ENCODE measurements around the gene MRTFA.

MRTFA gene

DNA sequence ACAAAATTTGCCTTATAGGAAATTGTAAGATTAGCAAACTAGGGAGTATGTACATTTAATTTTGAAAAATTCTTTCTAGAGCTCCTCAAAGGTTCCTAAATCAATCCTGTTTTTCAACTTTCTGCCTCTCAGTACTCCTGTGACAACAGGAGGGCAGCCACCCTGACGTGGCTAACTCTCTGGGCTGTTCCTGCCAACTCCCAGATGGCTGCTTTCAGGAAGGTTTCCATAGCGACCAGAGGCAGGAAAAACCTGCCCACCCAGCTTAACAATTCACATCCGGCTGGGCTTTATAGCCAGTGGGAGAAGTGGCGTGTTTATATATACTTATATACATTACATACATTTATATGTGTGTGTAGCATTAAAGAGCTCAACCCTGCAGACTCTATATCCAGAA lies 239.6 kb downstream of the MRTFA start:
- no peak overlapping the region for H3K27ac ChIP-seq
- H3K9ac ChIP-seq, result no peak overlapping the region
- no peaks in the 10 kb centered on the region for H3K79me2 ChIP-seq
- H3K9me3 ChIP-seq (ENCODE audit: control insufficient read depth, low read length), result no peaks in the 10 kb centered on the region
- TF ChIP-seq, protein P1, sequence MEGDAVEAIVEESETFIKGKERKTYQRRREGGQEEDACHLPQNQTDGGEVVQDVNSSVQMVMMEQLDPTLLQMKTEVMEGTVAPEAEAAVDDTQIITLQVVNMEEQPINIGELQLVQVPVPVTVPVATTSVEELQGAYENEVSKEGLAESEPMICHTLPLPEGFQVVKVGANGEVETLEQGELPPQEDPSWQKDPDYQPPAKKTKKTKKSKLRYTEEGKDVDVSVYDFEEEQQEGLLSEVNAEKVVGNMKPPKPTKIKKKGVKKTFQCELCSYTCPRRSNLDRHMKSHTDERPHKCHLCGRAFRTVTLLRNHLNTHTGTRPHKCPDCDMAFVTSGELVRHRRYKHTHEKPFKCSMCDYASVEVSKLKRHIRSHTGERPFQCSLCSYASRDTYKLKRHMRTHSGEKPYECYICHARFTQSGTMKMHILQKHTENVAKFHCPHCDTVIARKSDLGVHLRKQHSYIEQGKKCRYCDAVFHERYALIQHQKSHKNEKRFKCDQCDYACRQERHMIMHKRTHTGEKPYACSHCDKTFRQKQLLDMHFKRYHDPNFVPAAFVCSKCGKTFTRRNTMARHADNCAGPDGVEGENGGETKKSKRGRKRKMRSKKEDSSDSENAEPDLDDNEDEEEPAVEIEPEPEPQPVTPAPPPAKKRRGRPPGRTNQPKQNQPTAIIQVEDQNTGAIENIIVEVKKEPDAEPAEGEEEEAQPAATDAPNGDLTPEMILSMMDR (IDR thresholded peaks at IDR 0.05), result no peak
- H3K4me1 ChIP-seq, result no peaks in the 10 kb centered on the region
- no peaks in the 10 kb centered on the region for H3K27me3 ChIP-seq (ENCODE audit: control insufficient read depth, insufficient read depth, low read length)
- no peak overlapping the region for H3K4me2 ChIP-seq (ENCODE audit: low read length)
- no peak overlapping the region for H2AFZ ChIP-seq
- H3K36me3 ChIP-seq (ENCODE audit: control insufficient read depth, insufficient read depth, low read length), result no peaks in the 10 kb centered on the region
- no peak overlapping the region for H3K4me3 ChIP-seq (ENCODE audit: low read depth, low read length)

DNA sequence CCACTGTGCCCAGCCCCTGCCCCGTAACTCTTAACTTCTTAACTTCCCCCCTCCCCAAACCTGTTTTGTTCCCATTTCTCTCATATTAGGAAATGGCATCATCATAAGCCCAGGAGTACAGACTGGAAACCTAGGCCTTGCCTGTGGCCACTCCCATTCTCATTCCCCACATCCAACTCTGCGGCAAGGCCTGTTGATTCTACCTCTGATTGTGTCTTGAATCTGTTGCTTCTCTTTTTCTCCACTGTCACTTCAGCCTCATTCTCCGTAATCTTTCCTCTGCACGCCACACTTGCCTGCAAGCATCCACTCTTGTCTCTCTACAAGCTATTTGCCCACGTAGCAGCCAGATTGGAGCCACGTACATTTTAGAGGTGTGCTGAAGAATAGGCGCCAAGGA lies 240.9 kb downstream of the MRTFA start:
- TF ChIP-seq, protein P1 (IDR thresholded peaks at IDR 0.05), result no peak

DNA sequence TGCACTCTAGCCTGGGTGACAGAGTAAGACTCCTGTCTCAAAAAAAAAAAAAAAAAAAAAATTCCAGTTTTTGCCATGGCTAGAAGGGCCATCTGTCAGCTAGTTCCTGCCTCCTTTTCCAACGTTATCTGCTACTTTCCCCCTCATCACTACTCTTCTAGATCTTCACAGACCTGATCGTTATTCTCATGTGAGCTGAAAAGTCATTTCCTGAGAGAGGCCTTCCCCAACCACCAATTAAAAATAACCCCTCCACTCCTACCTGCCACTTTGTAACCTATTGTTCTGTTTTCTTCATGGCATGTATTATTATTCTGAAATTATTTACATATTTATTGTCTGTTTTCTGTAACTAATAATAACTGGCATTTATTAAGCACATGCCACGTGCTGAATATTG lies 241.9 kb downstream of the MRTFA start:
- TF ChIP-seq, protein P1 (IDR thresholded peaks at IDR 0.05), result no peak
- Histone ChIP-seq H3K4me2 (ENCODE audit: low read length) (no peak overlapping the region), H3K4me1 (no peaks in the 10 kb centered on the region), H3K27ac (no peak overlapping the region), H3K9me3 (ENCODE audit: control insufficient read depth, low read length) (no peaks in the 10 kb centered on the region), H3K27me3 (ENCODE audit: control insufficient read depth, insufficient read depth, low read length) (no peaks in the 10 kb centered on the region), H3K9ac (no peak overlapping the region), H3K79me2 (no peaks in the 10 kb centered on the region), H2AFZ (no peak overlapping the region), H3K4me3 (ENCODE audit: low read depth, low read length) (no peak overlapping the region), H3K36me3 (ENCODE audit: control insufficient read depth, insufficient read depth, low read length) (no peaks in the 10 kb centered on the region)

More for the DNA sequence above, 240.9 kb downstream of the MRTFA start:
- Histone ChIP-seq H3K79me2 (no peaks in the 10 kb centered on the region), H2AFZ (no peak overlapping the region), H3K27me3 (ENCODE audit: control insufficient read depth, insufficient read depth, low read length) (no peaks in the 10 kb centered on the region), H3K36me3 (ENCODE audit: control insufficient read depth, insufficient read depth, low read length) (no peaks in the 10 kb centered on the region), H3K9ac (no peak overlapping the region), H3K4me1 (no peaks in the 10 kb centered on the region), H3K4me2 (ENCODE audit: low read length) (no peak overlapping the region), H3K4me3 (ENCODE audit: low read depth, low read length) (no peak overlapping the region), H3K9me3 (ENCODE audit: control insufficient read depth, low read length) (no peaks in the 10 kb centered on the region), H3K27ac (no peak overlapping the region)

DNA sequence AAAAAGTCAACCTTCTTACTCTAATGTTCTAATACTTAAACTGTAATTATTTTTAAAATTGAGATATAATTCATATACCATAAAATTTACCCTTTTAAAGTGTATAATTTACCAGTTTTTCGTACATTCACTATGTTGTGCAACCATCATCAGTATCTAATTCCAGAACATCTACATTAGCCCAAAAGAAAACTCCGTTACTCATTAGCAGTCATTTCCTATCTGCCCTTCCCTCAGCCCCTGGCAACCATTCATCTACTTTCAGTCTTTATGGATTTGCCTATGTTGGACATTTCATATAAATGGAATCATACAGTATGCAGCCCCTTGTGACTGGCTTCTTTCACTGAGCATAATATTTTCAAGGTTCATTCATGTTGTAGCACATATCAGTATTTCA lies 243.9 kb downstream of the MRTFA start:
- Histone ChIP-seq H3K27ac (no peak overlapping the region), H3K9me3 (ENCODE audit: control insufficient read depth, low read length) (no peaks in the 10 kb centered on the region), H3K9ac (no peak overlapping the region), H2AFZ (no peak overlapping the region), H3K4me2 (ENCODE audit: low read length) (no peak overlapping the region), H3K4me1 (no peaks in the 10 kb centered on the region), H3K79me2 (no peaks in the 10 kb centered on the region), H3K36me3 (ENCODE audit: control insufficient read depth, insufficient read depth, low read length) (no peaks in the 10 kb centered on the region), H3K27me3 (ENCODE audit: control insufficient read depth, insufficient read depth, low read length) (no peaks in the 10 kb centered on the region), H3K4me3 (ENCODE audit: low read depth, low read length) (no peak overlapping the region)
- TF ChIP-seq, protein P1 (IDR thresholded peaks at IDR 0.05), result no peak

DNA sequence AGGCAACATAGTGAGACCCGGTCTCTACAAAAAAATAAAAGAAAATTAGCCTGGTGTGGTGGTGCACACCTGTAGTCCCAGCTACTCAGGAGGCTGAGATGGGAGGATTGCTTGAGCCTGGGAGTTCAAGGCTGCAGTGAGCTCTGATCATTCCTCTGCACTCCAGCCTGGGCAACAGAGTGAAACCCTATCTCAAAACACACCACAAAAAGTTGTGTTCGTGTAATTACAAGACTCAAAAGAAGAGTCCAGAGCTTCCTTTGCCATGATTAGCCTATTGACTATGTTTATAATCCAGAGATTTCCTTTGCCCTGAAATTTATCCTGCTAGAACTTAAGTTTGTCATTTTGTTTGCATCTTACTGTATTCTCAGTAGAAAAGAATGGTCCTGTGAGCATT lies 245.1 kb downstream of the MRTFA start:
- Histone ChIP-seq H2AFZ (no peak overlapping the region), H3K27me3 (ENCODE audit: control insufficient read depth, insufficient read depth, low read length) (no peaks in the 10 kb centered on the region), H3K36me3 (ENCODE audit: control insufficient read depth, insufficient read depth, low read length) (no peaks in the 10 kb centered on the region), H3K4me1 (no peaks in the 10 kb centered on the region), H3K9ac (no peak overlapping the region), H3K4me3 (ENCODE audit: low read depth, low read length) (no peak overlapping the region), H3K4me2 (ENCODE audit: low read length) (no peak overlapping the region), H3K27ac (no peak overlapping the region), H3K79me2 (no peaks in the 10 kb centered on the region), H3K9me3 (ENCODE audit: control insufficient read depth, low read length) (no peaks in the 10 kb centered on the region)
- TF ChIP-seq, protein P1 (IDR thresholded peaks at IDR 0.05), result no peak

Measured in parathyroid adenoma (tissue), 2 donors.